Parathyroid adenoma (tissue), 2 donors: ENCODE data around the gene ARAP2.

Source experiments
- H2AFZ ChIP-seq: fragments of 300-600 bp; sonication (generic); one replicate; pipeline ENCODE4 v1.7.0; 2017; ENCODE audit warnings: antibody characterized with exemption, mild to moderate bottlenecking
- H3K27ac ChIP-seq: fragments of 300-600 bp; sonication (generic); one replicate; pipeline ENCODE4 v1.7.0; 2017
- H3K27me3 ChIP-seq: fragments of 300-600 bp; sonication (generic); one replicate; pipeline ENCODE4 v1.7.0; 2017; ENCODE audit warnings: low read length; ENCODE audit not compliant: control insufficient read depth, insufficient read depth
- H3K36me3 ChIP-seq: fragments of 300-600 bp; sonication (generic); one replicate; pipeline ENCODE4 v1.7.0; 2017; ENCODE audit warnings: low read length; ENCODE audit not compliant: control insufficient read depth, insufficient read depth
- H3K4me1 ChIP-seq: fragments of 300-600 bp; sonication (generic); one replicate; pipeline ENCODE4 v1.7.0; 2017; ENCODE audit warnings: control low read depth
- H3K4me2 ChIP-seq: fragments of 300-600 bp; sonication (generic); one replicate; pipeline ENCODE4 v1.7.0; 2017; ENCODE audit warnings: low read length
- H3K4me3 ChIP-seq: fragments of 300-600 bp; sonication (generic); one replicate; pipeline ENCODE4 v1.7.0; 2017; ENCODE audit warnings: low read depth, low read length
- H3K79me2 ChIP-seq: fragments of 300-600 bp; sonication (generic); one replicate; pipeline ENCODE4 v1.7.0; 2017; ENCODE audit warnings: control low read depth
- H3K9ac ChIP-seq: fragments of 300-600 bp; sonication (generic); one replicate; pipeline ENCODE4 v1.7.0; 2017; ENCODE audit warnings: mild to moderate bottlenecking
- H3K9me3 ChIP-seq: fragments of 300-600 bp; sonication (generic); one replicate; pipeline ENCODE4 v1.7.0; 2017; ENCODE audit warnings: low read length; ENCODE audit not compliant: control insufficient read depth
- CTCF ChIP-seq: fragments of 300-600 bp; sonication (generic); IDR thresholded peaks from one replicate; pipeline ENCODE4 v1.7.0; 2017; ENCODE audit warnings: antibody characterized with exemption, mild to moderate bottlenecking
- donor health status: primary hyperparathyroidism.

The ARAP2 gene

GRCh38 chr4:36208893-36209473, 35.3 kb downstream of the ARAP2 start:
- H3K4me3 ChIP-seq = no peak overlapping the region
- no peak overlapping the region for H3K27ac ChIP-seq
- no peak overlapping the region for H3K4me2 ChIP-seq
- no peak overlapping the region for H3K9ac ChIP-seq
- no peak for TF ChIP-seq CTCF
- no peaks in the 10 kb centered on the region for H3K9me3 ChIP-seq
- no peaks in the 10 kb centered on the region for H3K36me3 ChIP-seq
- no peak overlapping the region for H2AFZ ChIP-seq
- no peaks in the 10 kb centered on the region for H3K4me1 ChIP-seq
- no peaks in the 10 kb centered on the region for H3K27me3 ChIP-seq
- H3K79me2 ChIP-seq = no peaks in the 10 kb centered on the region

- H3K27me3 ChIP-seq = no peaks in the 10 kb centered on the region
- no peak overlapping the region for H3K4me2 ChIP-seq
- H3K4me3 ChIP-seq = no peak overlapping the region
- H3K27ac ChIP-seq = no peak overlapping the region
- H3K79me2 ChIP-seq = no peaks in the 10 kb centered on the region
- TF ChIP-seq CTCF = no peak
- no peak overlapping the region for H2AFZ ChIP-seq
- no peak overlapping the region for H3K9ac ChIP-seq
- H3K9me3 ChIP-seq = no peaks in the 10 kb centered on the region
- no peaks in the 10 kb centered on the region for H3K4me1 ChIP-seq
- no peaks in the 10 kb centered on the region for H3K36me3 ChIP-seq
Observed at GRCh38 chr4:36207831-36208520, 36.3 kb downstream of the ARAP2 start.

GRCh38 chr4:36207367-36207766, 36.9 kb downstream of the ARAP2 start:
- Histone ChIP-seq H2AFZ (no peak overlapping the region), H3K79me2 (no peaks in the 10 kb centered on the region), H3K4me3 (no peak overlapping the region), H3K9me3 (no peaks in the 10 kb centered on the region), H3K27me3 (no peaks in the 10 kb centered on the region), H3K27ac (no peak overlapping the region), H3K36me3 (no peaks in the 10 kb centered on the region), H3K9ac (no peak overlapping the region), H3K4me1 (no peaks in the 10 kb centered on the region), H3K4me2 (no peak overlapping the region)
- TF ChIP-seq CTCF = no peak

GRCh38 chr4:36206603-36207311, 37.6 kb downstream of the ARAP2 start:
- no peaks in the 10 kb centered on the region for H3K4me1 ChIP-seq
- no peak overlapping the region for H3K9ac ChIP-seq
- H3K27me3 ChIP-seq = no peaks in the 10 kb centered on the region
- no peak overlapping the region for H2AFZ ChIP-seq
- H3K4me2 ChIP-seq = no peak overlapping the region
- H3K79me2 ChIP-seq = no peaks in the 10 kb centered on the region
- no peak overlapping the region for H3K4me3 ChIP-seq
- H3K36me3 ChIP-seq = no peaks in the 10 kb centered on the region
- TF ChIP-seq CTCF = no peak
- no peak overlapping the region for H3K27ac ChIP-seq
- H3K9me3 ChIP-seq = no peaks in the 10 kb centered on the region
